ENCODE data around the gene FYB1. TPM values are rescaled to one million over a fixed set of nuclear protein-coding genes. Genes with fewer than 3 reads are reported as not detected.

FYB1 gene
- total RNA-seq, 2 experiments from 2014 or later: 0.16 TPM; not detected in 1

DNA sequence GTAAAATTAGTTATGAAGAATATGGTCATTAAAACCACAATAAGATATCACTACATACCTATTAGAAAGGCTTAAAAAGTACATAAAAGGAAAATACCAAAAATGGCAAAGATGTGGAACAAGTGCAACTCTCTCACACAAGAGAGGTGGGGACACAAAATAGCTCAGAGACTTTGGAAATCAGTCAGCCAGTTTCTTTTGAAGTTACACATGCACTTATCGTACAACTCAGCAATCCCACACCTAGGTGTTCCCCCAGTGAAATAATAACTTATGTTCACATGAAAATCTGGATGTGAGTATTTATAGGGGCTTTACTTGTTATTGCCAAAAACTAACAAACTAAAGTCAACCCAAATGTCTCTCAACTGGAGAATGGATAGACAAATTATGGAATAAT, 135.4 kb downstream of the FYB1 start:
- H3K4me3 ChIP-seq (ENCODE audit: low read depth, low read length, poor library complexity, severe bottlenecking): no peak overlapping the region
- H3K36me3 ChIP-seq (ENCODE audit: insufficient read depth, low read length): no peaks in the 10 kb centered on the region
- H3K27ac ChIP-seq (ENCODE audit: low read depth, low read length, poor library complexity, severe bottlenecking): no peak overlapping the region
- H3K4me2 ChIP-seq (ENCODE audit: low read length): no peak overlapping the region
- H4K20me1 ChIP-seq (ENCODE audit: insufficient read depth, low read length): no peaks in the 10 kb centered on the region
- TF ChIP-seq, protein P1, sequence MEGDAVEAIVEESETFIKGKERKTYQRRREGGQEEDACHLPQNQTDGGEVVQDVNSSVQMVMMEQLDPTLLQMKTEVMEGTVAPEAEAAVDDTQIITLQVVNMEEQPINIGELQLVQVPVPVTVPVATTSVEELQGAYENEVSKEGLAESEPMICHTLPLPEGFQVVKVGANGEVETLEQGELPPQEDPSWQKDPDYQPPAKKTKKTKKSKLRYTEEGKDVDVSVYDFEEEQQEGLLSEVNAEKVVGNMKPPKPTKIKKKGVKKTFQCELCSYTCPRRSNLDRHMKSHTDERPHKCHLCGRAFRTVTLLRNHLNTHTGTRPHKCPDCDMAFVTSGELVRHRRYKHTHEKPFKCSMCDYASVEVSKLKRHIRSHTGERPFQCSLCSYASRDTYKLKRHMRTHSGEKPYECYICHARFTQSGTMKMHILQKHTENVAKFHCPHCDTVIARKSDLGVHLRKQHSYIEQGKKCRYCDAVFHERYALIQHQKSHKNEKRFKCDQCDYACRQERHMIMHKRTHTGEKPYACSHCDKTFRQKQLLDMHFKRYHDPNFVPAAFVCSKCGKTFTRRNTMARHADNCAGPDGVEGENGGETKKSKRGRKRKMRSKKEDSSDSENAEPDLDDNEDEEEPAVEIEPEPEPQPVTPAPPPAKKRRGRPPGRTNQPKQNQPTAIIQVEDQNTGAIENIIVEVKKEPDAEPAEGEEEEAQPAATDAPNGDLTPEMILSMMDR (conservative IDR thresholded peaks at IDR 0.05; ENCODE audit: low read length): no peak
- no peak for TF ChIP-seq EZH2phosphoT487 (IDR thresholded peaks at IDR 0.05; ENCODE audit: borderline replicate concordance, low read depth, low read length)
- ChIA-PET CTCF (ENCODE audit: unreplicated experiment) (no interaction called here), POLR2A (interaction anchor here (0.7 kb wide), 1 partner anchor 59 kb away, joined by 3 read pairs; no protein-coding TSS in a partner anchor)
- H3K9me2 ChIP-seq (ENCODE audit: insufficient read depth, low read length): no peaks in the 10 kb centered on the region
- no TSS peak for BruUV-seq (replicated peaks)
- no peaks in the 10 kb centered on the region for H3K4me1 ChIP-seq (ENCODE audit: insufficient read depth, low read length, poor library complexity, severe bottlenecking)
- no peak overlapping the region for H2AFZ ChIP-seq (ENCODE audit: low read length)
- no peaks in the 10 kb centered on the region for H3K79me2 ChIP-seq (ENCODE audit: insufficient read depth, low read depth, low read length)
- intact Hi-C loops (cut with micrococcal nuclease; ENCODE audit: unreplicated experiment): no loop called here
- H3K9me3 ChIP-seq (ENCODE audit: low read length): no peaks in the 10 kb centered on the region
- DNase-seq (ENCODE audit: low spot score): no peak

DNA sequence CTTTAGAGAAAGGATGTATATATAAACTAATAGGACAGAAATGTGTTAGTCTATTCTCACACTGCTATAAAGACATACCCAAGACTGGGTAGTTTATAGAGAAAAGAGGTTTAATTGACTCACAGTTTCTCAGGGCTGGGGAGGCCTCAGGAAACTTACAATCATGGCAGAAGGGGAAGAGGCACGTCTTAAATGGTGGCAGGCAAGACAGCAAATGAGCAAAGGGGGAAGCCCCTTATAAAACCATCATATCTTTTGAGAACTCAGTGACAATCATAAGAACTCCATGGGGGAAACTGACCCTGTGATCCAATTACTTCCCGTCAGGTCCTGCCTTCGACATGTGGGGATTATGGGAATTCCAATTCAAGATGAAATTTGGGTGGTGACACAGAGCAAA, 136.4 kb downstream of the FYB1 start:
- Histone ChIP-seq H3K4me1 (ENCODE audit: insufficient read depth, low read length, poor library complexity, severe bottlenecking) (no peaks in the 10 kb centered on the region), H3K36me3 (ENCODE audit: insufficient read depth, low read length) (no peaks in the 10 kb centered on the region), H3K79me2 (ENCODE audit: insufficient read depth, low read depth, low read length) (no peaks in the 10 kb centered on the region), H3K27ac (ENCODE audit: low read depth, low read length, poor library complexity, severe bottlenecking) (no peak overlapping the region), H3K4me3 (ENCODE audit: low read depth, low read length, poor library complexity, severe bottlenecking) (no peak overlapping the region), H4K20me1 (ENCODE audit: insufficient read depth, low read length) (no peaks in the 10 kb centered on the region), H3K4me2 (ENCODE audit: low read length) (no peak overlapping the region), H2AFZ (ENCODE audit: low read length) (no peak overlapping the region), H3K9me2 (ENCODE audit: insufficient read depth, low read length) (no peaks in the 10 kb centered on the region), H3K9me3 (ENCODE audit: low read length) (no peaks in the 10 kb centered on the region)
- DNase-seq (ENCODE audit: low spot score): no peak
- intact Hi-C loops (cut with micrococcal nuclease; ENCODE audit: unreplicated experiment): no loop called here
- BruUV-seq (replicated peaks): no TSS peak
- ChIA-PET POLR2A (interaction anchor here (0.9 kb wide), 1 partner anchor 95 kb away, joined by 3 read pairs; no protein-coding TSS in a partner anchor), CTCF (ENCODE audit: unreplicated experiment) (no interaction called here)
- TF ChIP-seq, protein P1 (conservative IDR thresholded peaks at IDR 0.05; ENCODE audit: low read length): no peak
- no peak for TF ChIP-seq EZH2phosphoT487 (IDR thresholded peaks at IDR 0.05; ENCODE audit: borderline replicate concordance, low read depth, low read length)

DNA sequence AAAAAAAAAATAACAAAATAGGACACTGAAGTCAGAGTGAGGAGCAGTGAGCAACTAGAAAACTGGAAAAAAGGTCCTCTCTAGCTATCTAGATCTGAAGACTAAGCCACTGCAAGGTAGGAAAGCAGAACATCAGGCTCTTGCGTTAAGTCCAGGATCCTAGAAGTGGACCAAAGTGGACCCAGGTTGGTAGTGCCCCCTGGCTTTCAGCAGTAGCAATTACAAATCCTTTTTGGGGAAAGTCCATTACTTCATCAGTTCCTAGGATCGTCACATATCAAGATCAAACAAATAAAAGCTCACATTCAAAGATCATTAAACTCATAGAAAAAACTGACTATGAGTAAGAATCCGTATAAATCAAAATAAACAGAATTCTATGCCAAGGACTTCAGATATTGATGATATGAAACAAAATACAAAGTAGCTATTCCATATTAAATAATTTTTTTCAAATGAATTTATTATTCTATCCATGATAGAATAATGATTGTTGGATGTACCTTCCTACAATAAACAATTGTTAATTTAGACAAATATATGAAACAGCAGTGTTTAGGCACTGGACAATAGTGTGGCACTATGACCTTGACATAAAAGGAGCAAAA, 138.7 kb downstream of the FYB1 start:
- POLR2A ChIA-PET: interaction anchor here (0.6 to 0.7 kb wide), 3 partner anchors 18 to 1754 kb away, joined by 3 to 4 read pairs (median 4); no protein-coding TSS in a partner anchor
- intact Hi-C loops (cut with micrococcal nuclease; ENCODE audit: unreplicated experiment): no loop called here
- Histone ChIP-seq H3K4me1 (ENCODE audit: insufficient read depth, low read length, poor library complexity, severe bottlenecking) (peaks cover 19% of the 10 kb centered on the region), H3K79me2 (ENCODE audit: insufficient read depth, low read depth, low read length) (no peaks in the 10 kb centered on the region), H3K4me3 (ENCODE audit: low read depth, low read length, poor library complexity, severe bottlenecking) (no peak overlapping the region), H3K4me2 (ENCODE audit: low read length) (no peak overlapping the region), H4K20me1 (ENCODE audit: insufficient read depth, low read length) (no peaks in the 10 kb centered on the region), H3K36me3 (ENCODE audit: insufficient read depth, low read length) (no peaks in the 10 kb centered on the region), H2AFZ (ENCODE audit: low read length) (no peak overlapping the region), H3K9me2 (ENCODE audit: insufficient read depth, low read length) (no peaks in the 10 kb centered on the region), H3K9me3 (ENCODE audit: low read length) (no peaks in the 10 kb centered on the region), H3K27ac (ENCODE audit: low read depth, low read length, poor library complexity, severe bottlenecking) (no peak overlapping the region)
- CTCF ChIA-PET (ENCODE audit: unreplicated experiment): interaction anchor here (1.0 kb wide), 1 partner anchor 252 kb away, joined by 3 read pairs; no protein-coding TSS in a partner anchor
- peak; percentile 55 for DNase-seq (ENCODE audit: low spot score)
- no TSS peak for BruUV-seq (replicated peaks)
- TF ChIP-seq EZH2phosphoT487 (IDR thresholded peaks at IDR 0.05; ENCODE audit: borderline replicate concordance, low read depth, low read length): no peak
- TF ChIP-seq, protein P1 (conservative IDR thresholded peaks at IDR 0.05; ENCODE audit: low read length): peak; percentile 91
